HG02759 (cell line): ENCODE measurements around the gene CLEC2D.
"Not testable (repeated sequence)": the region's sequence is repeated elsewhere in the genome, so short reads cannot be mapped to it uniquely, and the experiment has no call there.

Experiments
- ATAC-seq: cut with Tn5 transposase; IDR thresholded peaks from one replicate; pipeline ENCODE4 v1.9.1; 2021; ENCODE audit warnings: mild to moderate bottlenecking, moderate library complexity; ENCODE audit not compliant: unreplicated experiment

CLEC2D gene

GRCh38 chr12:9725213-9725870, 55.8 kb downstream of the CLEC2D start:
- ATAC-seq, result no peak

GRCh38 chr12:9727813-9728212, 58.3 kb downstream of the CLEC2D start:
- no peak for ATAC-seq

GRCh38 chr12:9729082-9729481, 59.6 kb downstream of the CLEC2D start:
- ATAC-seq, result no peak

GRCh38 chr12:9730011-9730410, 60.5 kb downstream of the CLEC2D start:
- ATAC-seq, result no peak

- ATAC-seq, result no peak
These were observed 61.1 kb downstream of the CLEC2D start for GRCh38 chr12:9730591-9730990.

- no peak for ATAC-seq
These were observed 61.9 kb downstream of the CLEC2D start for GRCh38 chr12:9731393-9731792.

GRCh38 chr12:9731797-9732196, 62.3 kb downstream of the CLEC2D start:
- no peak for ATAC-seq

- peak; percentile 53 for ATAC-seq
These were observed 63.5 kb downstream of the CLEC2D start, which contains the start of gene CLECL1 for GRCh38 chr12:9732921-9733461. CLECL1 (minus strand) TSS chr12:9733097.

GRCh38 chr12:9735601-9736000, 66.1 kb downstream of the CLEC2D start:
- ATAC-seq, result no peak

- ATAC-seq, result no peak
These were observed 67.6 kb downstream of the CLEC2D start for GRCh38 chr12:9736936-9737705.

- not testable (repeated sequence) for ATAC-seq
These were observed 69.4 kb downstream of the CLEC2D start for GRCh38 chr12:9738905-9739304.

- not testable (repeated sequence) for ATAC-seq
These were observed 70.0 kb downstream of the CLEC2D start for GRCh38 chr12:9739404-9740105.

- no peak for ATAC-seq
These were observed 70.7 kb downstream of the CLEC2D start for GRCh38 chr12:9740106-9740750.

GRCh38 chr12:9741726-9742125, 72.2 kb downstream of the CLEC2D start:
- peak; percentile 87 for ATAC-seq

GRCh38 chr12:9742661-9743060, 73.1 kb downstream of the CLEC2D start:
- peak; percentile 40 for ATAC-seq

GRCh38 chr12:9745199-9745598, 75.7 kb downstream of the CLEC2D start:
- no peak for ATAC-seq
